Activated B cell treated with CpG ODN at 0.5 μM for 24 hours (primary cell): ENCODE data around the gene SLC2A4RG. TPM values are rescaled to one million over a fixed set of nuclear protein-coding genes. Genes with fewer than 3 reads are reported as not detected.

Experiments used
- ATAC-seq: fragments of 200-7000 bp; cut with Tn5 transposase; one replicate; pipeline ENCODE4 v1.10.0; 2021; ENCODE audit warnings: low read depth, mild to moderate bottlenecking, moderate library complexity
- CTCF ChIA-PET: fragments of 350-600 bp; sonication (Branson Sonifier 250); formaldehyde crosslinking; loops from one replicate; lab custom pipeline; 2021; ENCODE audit warnings: antibody characterized with exemption; lab: Charles Lee
- POLR2A ChIA-PET: fragments of 350-600 bp; sonication (Branson Sonifier 250); formaldehyde crosslinking; loops from one replicate; lab custom pipeline; 2021; ENCODE audit warnings: antibody characterized with exemption; lab: Charles Lee
- DNase-seq: peaks from one replicate; pipeline ENCODE4 v3.0.0; 2022
- H3K27ac Mint-ChIP-seq: one replicate; pipeline ENCODE4 v1.8.0; 2020; ENCODE audit warnings: mixed read lengths
- H3K27me3 Mint-ChIP-seq: one replicate; pipeline ENCODE4 v1.8.0; 2021; ENCODE audit warnings: mixed read lengths
- H3K36me3 Mint-ChIP-seq: one replicate; pipeline ENCODE4 v1.8.0; 2021; ENCODE audit warnings: low read depth, mixed read lengths
- H3K4me1 Mint-ChIP-seq: one replicate; pipeline ENCODE4 v1.8.0; 2021; ENCODE audit warnings: mixed read lengths
- H3K4me3 Mint-ChIP-seq: one replicate; pipeline ENCODE4 v1.8.0; 2020; ENCODE audit warnings: mild to moderate bottlenecking, mixed read lengths
- H3K9me3 Mint-ChIP-seq: one replicate; pipeline ENCODE4 v1.8.0; 2020; ENCODE audit warnings: mixed read lengths
- CTCF ChIP-seq: fragments of 200-600 bp; IDR thresholded peaks from one replicate; pipeline ENCODE4 v1.8.0; 2022; ENCODE audit warnings: antibody characterized with exemption, mild to moderate bottlenecking
- intact Hi-C: fragments of 100-400 bp; cut with micrococcal nuclease; formaldehyde crosslinking; loops from one replicate; pipeline ENCODE4 v1.15.1; 2024
- total RNA-seq: library from RNA; stranded (reverse); gene quantifications from 2 replicates; pipeline ENCODE4 v1.2.3, GENCODE V29; 2022

The SLC2A4RG gene
- total RNA-seq, 1 donor from 2014 or later, result 28.1 TPM

DNA sequence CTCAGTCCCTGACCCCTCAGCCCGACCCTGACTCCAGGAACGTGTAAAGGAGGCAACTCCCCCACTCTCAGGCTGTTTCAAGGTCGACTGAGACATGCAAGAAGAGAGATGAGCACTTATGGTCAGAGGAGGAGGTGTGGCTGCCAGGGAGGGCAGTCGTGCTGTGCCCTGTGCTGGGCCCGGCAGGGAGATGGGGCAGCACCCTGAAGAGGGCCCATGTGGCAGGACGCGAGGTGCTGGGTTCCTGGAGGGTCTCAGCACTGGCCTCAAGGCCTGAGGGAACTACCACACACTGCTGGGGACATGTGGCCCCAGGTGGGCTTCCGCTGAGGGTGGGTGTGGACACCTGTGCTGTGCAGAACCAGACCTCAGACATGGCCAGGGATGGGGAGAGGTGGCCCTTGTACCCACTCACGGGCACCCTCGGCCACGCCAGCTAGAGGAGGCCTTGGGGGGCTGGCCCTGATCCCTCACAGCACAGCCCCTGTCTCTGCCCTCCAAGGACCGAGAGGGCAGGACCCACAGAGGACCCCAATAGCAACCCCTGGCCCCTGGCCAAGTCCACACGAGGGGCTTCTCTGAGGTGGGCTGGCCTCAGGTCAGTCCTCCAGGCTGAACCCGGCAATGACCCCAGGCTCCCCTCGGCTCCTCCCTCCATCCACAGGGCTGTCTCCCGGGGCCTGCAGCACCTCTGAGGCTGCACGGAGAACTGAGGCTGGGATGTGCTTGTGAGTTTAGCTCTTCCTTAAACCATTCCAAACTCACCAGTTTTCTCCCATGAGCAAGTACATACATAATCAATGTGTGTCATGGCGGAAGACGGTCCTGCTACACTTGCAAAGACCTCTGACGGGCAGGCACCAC, 8.7 kb downstream of the SLC2A4RG start:
- DNase-seq (no peak), ATAC-seq (no peak)
- no peaks in the 10 kb centered on the region for H3K9me3 Mint-ChIP-seq
- H3K27ac Mint-ChIP-seq, result no peak overlapping the region
- no peaks in the 10 kb centered on the region for H3K27me3 Mint-ChIP-seq
- H3K4me3 Mint-ChIP-seq, result no peak overlapping the region
- ChIA-PET POLR2A (no interaction called here), CTCF (no interaction called here)
- H3K4me1 Mint-ChIP-seq, result no peaks in the 10 kb centered on the region
- TF ChIP-seq CTCF, result no peak
- H3K36me3 Mint-ChIP-seq, result peaks cover 1% of the 10 kb centered on the region
- intact Hi-C loops, result no loop called here

DNA sequence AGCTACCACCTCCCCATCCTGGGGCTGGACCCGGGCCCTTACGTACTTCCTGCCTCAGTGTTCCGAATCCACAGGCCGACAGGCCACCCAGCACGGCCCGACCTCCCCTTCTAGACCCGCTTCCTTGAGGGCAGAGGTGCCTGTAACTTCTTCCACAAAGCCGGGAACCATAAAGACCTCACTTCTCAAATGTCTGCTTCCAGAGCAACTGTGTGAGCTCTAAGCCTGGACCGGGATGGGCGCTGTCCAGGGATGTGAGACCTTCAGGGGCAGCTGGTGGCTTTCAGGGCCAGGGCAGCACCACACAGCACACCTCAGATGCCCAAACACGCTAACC, 9.3 kb downstream of the SLC2A4RG start:
- H3K4me1 Mint-ChIP-seq, result no peaks in the 10 kb centered on the region
- H3K4me3 Mint-ChIP-seq, result no peak overlapping the region
- H3K27ac Mint-ChIP-seq, result no peak overlapping the region
- intact Hi-C loops, result no loop called here
- ATAC-seq, result no peak
- POLR2A ChIA-PET, result no interaction called here
- H3K27me3 Mint-ChIP-seq, result no peaks in the 10 kb centered on the region
- no peak for DNase-seq
- CTCF ChIA-PET, result no interaction called here
- TF ChIP-seq CTCF, result no peak
- no peaks in the 10 kb centered on the region for H3K9me3 Mint-ChIP-seq
- H3K36me3 Mint-ChIP-seq, result no peaks in the 10 kb centered on the region

- intact Hi-C loops, result no loop called here
Observed at GRCh38 chr20:63749597-63750508, 10.3 kb downstream of the SLC2A4RG start.

DNA sequence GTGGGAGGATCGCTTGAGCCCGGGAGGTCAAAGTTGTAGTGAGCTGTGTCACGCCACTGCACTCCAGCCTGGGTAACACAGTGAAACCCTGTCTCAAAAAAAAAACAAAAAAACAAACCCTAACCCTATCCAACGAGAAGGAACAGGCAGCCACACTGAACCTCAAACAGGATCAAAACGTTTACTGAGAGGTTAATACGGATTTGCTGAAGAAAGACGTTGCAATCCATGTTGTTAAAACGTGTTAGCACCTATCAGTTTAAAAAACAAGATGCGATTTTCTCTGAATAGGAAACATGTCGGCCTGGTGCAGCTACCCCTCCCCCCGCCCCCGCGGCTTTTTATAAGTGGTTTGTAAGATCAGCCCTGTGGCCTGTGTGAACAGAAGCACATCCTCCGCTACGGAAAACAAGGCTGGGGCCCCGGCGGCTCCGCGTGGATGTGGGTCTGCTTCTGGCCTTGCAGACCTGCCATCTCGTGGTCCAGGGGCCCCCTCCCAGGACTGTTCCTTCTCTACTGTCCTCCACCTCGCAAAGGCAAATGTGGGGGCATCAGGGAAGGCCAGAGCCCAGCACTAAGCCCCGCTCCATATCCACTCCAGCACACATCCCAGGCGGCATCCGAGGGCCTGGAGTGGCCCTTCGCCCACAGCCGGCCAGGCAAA, 11.4 kb downstream of the SLC2A4RG start:
- no peak overlapping the region for H3K27ac Mint-ChIP-seq
- CTCF ChIA-PET, result no interaction called here
- no peak for ATAC-seq
- intact Hi-C loops, result no loop called here
- no peaks in the 10 kb centered on the region for H3K36me3 Mint-ChIP-seq
- POLR2A ChIA-PET, result no interaction called here
- no peaks in the 10 kb centered on the region for H3K27me3 Mint-ChIP-seq
- H3K9me3 Mint-ChIP-seq, result no peaks in the 10 kb centered on the region
- no peak for DNase-seq
- no peak overlapping the region for H3K4me3 Mint-ChIP-seq
- no peaks in the 10 kb centered on the region for H3K4me1 Mint-ChIP-seq
- no peak for TF ChIP-seq CTCF

More at GRCh38 chr20:63749597-63750508, 10.3 kb downstream of the SLC2A4RG start:
- ChIA-PET POLR2A (no interaction called here), CTCF (interaction anchor here (0.5 kb wide), 1 partner anchor 55 kb away, joined by 5 read pairs; no protein-coding TSS in a partner anchor)
- H3K4me1 Mint-ChIP-seq, result no peaks in the 10 kb centered on the region
- DNase-seq (no peak), ATAC-seq (no peak)
- no peak for TF ChIP-seq CTCF
- H3K27me3 Mint-ChIP-seq, result no peaks in the 10 kb centered on the region
- H3K36me3 Mint-ChIP-seq, result no peaks in the 10 kb centered on the region
- no peaks in the 10 kb centered on the region for H3K9me3 Mint-ChIP-seq
- no peak overlapping the region for H3K27ac Mint-ChIP-seq
- no peak overlapping the region for H3K4me3 Mint-ChIP-seq
